Measurements from ENCODE around the gene ENKUR.

DNA sequence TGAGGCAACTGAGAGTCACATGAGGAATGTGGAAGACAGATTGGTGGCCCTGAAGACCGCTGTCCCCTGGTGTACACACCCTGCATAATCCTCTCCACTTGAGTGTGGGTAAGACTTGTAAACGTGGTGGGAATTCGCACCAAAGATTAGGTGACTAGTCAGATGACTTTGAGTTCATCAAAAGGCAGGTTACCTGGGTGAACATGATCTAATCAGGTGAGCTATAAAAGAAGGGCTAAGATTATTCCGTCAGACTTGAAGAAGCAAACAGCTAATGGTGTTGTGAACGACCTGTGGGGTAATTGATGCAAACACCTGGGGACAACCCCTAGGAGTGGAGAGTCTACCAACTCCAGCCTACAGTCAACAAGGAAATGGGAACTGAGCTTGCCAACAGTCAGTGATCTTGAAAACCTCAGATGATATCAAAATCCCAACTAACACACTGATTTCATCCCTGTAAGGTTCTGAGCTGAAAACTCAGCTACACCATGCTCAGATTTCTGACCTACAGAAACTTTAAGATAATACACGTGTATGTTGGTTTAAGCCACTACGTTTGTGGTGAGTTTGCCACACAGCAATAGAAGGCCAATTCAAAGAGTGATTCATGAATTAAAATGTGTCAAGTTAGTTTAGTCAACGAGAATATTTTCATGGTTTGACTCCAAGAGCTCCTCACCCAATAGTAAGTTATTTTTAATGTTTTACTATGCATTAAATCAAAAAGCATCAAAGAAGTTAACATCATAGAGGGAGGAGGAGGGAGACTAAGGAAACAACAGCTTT lies 80.3 kb downstream of the ENKUR start:
- no peak for TF ChIP-seq SIX5 (IDR thresholded peaks at IDR 0.05; ENCODE audit: low read depth, low read length, severe bottlenecking)
- no peak for TF ChIP-seq CREB1 (IDR thresholded peaks at IDR 0.05; ENCODE audit: low read depth)
- TF ChIP-seq RAD51 (IDR thresholded peaks at IDR 0.05): no peak
- TF ChIP-seq, protein P1, sequence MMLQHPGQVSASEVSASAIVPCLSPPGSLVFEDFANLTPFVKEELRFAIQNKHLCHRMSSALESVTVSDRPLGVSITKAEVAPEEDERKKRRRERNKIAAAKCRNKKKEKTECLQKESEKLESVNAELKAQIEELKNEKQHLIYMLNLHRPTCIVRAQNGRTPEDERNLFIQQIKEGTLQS (IDR thresholded peaks at IDR 0.05; ENCODE audit: borderline replicate concordance, extremely low read depth, low read depth, low read length): no peak
- TF ChIP-seq ATF7 (IDR thresholded peaks at IDR 0.05; ENCODE audit: low read depth): no peak
- no peak for TF ChIP-seq POLR2A (IDR thresholded peaks at IDR 0.05; ENCODE audit: low read depth, low read length)
- TF ChIP-seq, protein P2, sequence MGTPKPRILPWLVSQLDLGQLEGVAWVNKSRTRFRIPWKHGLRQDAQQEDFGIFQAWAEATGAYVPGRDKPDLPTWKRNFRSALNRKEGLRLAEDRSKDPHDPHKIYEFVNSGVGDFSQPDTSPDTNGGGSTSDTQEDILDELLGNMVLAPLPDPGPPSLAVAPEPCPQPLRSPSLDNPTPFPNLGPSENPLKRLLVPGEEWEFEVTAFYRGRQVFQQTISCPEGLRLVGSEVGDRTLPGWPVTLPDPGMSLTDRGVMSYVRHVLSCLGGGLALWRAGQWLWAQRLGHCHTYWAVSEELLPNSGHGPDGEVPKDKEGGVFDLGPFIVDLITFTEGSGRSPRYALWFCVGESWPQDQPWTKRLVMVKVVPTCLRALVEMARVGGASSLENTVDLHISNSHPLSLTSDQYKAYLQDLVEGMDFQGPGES (IDR thresholded peaks at IDR 0.05): no peak
- TF ChIP-seq REST (IDR thresholded peaks at IDR 0.05; ENCODE audit: low read depth, low read length): no peak
- TF ChIP-seq, protein P3, sequence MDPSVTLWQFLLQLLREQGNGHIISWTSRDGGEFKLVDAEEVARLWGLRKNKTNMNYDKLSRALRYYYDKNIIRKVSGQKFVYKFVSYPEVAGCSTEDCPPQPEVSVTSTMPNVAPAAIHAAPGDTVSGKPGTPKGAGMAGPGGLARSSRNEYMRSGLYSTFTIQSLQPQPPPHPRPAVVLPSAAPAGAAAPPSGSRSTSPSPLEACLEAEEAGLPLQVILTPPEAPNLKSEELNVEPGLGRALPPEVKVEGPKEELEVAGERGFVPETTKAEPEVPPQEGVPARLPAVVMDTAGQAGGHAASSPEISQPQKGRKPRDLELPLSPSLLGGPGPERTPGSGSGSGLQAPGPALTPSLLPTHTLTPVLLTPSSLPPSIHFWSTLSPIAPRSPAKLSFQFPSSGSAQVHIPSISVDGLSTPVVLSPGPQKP (IDR thresholded peaks at IDR 0.05; ENCODE audit: low read depth, low read length): no peak
- TF ChIP-seq CTCF (IDR thresholded peaks at IDR 0.05 in 2 of 3, conservative IDR thresholded peaks at IDR 0.05 in 1 of 3; ENCODE audit: control insufficient read depth in 2 of 3, extremely low read depth in 1 of 3, insufficient read depth in 1 of 3, low read depth in 3 of 3, low read length in 3 of 3): no peak
- TF ChIP-seq DPF2 (IDR thresholded peaks at IDR 0.05): no peak
- no peak for TF ChIP-seq NFIC (IDR thresholded peaks at IDR 0.05; ENCODE audit: low read depth, low read length)
- no peak for TF ChIP-seq RAD21 (IDR thresholded peaks at IDR 0.05; ENCODE audit: insufficient read depth, low read depth, low read length)
